Measurements from ENCODE around the gene OBI1.

The OBI1 gene

DNA sequence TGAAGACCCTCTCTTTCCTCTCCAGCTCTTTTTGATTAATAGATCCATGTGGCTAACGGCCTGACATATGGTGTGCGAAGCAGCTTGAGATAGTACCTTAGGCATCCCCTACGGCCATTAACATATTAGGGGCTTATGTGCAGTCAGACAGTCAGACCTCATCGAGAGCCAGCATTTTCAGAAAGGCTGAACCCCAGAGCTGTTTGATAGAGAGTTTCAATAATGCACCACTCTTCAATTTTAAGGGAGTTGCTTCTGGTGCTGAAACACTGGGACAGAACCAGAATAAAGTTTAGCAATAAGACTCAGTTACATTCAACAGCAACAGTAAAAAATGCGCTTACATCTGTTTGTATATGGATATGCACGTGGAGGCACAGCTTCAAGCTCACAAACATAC, 66.4 kb downstream of the OBI1 start:
- Histone ChIP-seq H3K4me3 (ENCODE audit: low read depth, low read length) (no peak overlapping the region), H3K36me3 (no peaks in the 10 kb centered on the region), H3K27ac (peak overlapping the region; percentile 65), H3K27me3 (ENCODE audit: insufficient read depth, low read depth, severe bottlenecking) (no peaks in the 10 kb centered on the region), H3K9me3 (ENCODE audit: severe bottlenecking) (no peaks in the 10 kb centered on the region)
- DNase-seq, result peak; percentile 46
- TF ChIP-seq CTCF (IDR thresholded peaks at IDR 0.05; ENCODE audit: low read depth, low read length), result no peak

DNA sequence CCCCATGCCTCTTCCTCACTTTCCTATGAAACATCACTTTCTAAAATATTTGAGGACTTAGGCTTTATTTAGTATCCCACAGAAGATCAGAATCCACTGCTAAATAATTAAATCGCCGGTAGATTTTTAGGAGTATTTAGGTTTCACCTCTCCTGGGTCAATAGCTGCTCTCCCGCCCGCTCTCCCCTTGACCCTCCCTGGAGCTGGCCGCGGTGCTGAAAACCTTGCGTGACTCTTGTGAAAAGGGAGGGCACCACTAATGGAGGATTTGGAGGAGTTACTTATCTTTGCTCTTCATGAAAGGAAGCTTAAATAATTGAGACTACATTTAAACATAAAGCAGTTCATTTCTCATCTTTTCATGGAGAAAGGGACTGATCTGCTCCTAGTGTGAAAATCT, 69.7 kb downstream of the OBI1 start:
- no peak for TF ChIP-seq CTCF (IDR thresholded peaks at IDR 0.05; ENCODE audit: low read depth, low read length)
- Histone ChIP-seq H3K9me3 (ENCODE audit: severe bottlenecking) (no peaks in the 10 kb centered on the region), H3K36me3 (no peaks in the 10 kb centered on the region), H3K27me3 (ENCODE audit: insufficient read depth, low read depth, severe bottlenecking) (no peaks in the 10 kb centered on the region), H3K27ac (no peak overlapping the region), H3K4me3 (ENCODE audit: low read depth, low read length) (no peak overlapping the region)
- DNase-seq, result no peak

DNA sequence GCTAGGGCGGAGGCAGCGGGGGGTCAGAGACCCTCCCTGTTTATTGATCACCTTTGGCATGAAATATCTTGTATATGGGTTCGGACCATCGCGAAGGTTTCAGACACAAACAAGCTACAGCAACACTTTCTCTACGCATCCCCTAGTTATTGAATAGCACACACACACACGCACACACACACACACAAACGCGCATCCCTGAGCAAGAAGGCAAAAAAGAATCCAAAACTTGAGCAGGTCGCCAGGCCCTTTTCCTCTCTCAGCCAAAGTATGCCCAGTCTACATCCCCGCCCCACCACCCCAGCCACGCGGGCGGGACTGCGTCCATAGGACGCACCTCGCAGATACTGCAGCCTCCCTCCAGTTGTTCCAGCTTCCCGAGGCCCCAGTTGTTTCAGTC, 71.6 kb downstream of the OBI1 start:
- no peak overlapping the region for H3K4me3 ChIP-seq (ENCODE audit: low read depth, low read length)
- no peak for DNase-seq
- no peak overlapping the region for H3K27ac ChIP-seq
- no peaks in the 10 kb centered on the region for H3K36me3 ChIP-seq
- H3K27me3 ChIP-seq (ENCODE audit: insufficient read depth, low read depth, severe bottlenecking), result no peaks in the 10 kb centered on the region
- no peaks in the 10 kb centered on the region for H3K9me3 ChIP-seq (ENCODE audit: severe bottlenecking)
- TF ChIP-seq CTCF (IDR thresholded peaks at IDR 0.05; ENCODE audit: low read depth, low read length), result no peak

- H3K36me3 ChIP-seq, result no peaks in the 10 kb centered on the region
- no peaks in the 10 kb centered on the region for H3K9me3 ChIP-seq (ENCODE audit: severe bottlenecking)
- DNase-seq, result no peak
- no peaks in the 10 kb centered on the region for H3K27me3 ChIP-seq (ENCODE audit: insufficient read depth, low read depth, severe bottlenecking)
- no peak overlapping the region for H3K27ac ChIP-seq
- 0 out of 2 replicates have a peak, but pooled peaks have one; percentile 18 for TF ChIP-seq CTCF (IDR thresholded peaks at IDR 0.05; ENCODE audit: low read depth, low read length)
- no peak overlapping the region for H3K4me3 ChIP-seq (ENCODE audit: low read depth, low read length)
Observed at GRCh38 chr13:78586706-78587105, 72.2 kb downstream of the OBI1 start.

GRCh38 chr13:78576261-78576660, 82.7 kb downstream of the OBI1 start:
- no peak overlapping the region for H3K27ac ChIP-seq
- DNase-seq, result no peak
- no peaks in the 10 kb centered on the region for H3K27me3 ChIP-seq (ENCODE audit: insufficient read depth, low read depth, severe bottlenecking)
- no peaks in the 10 kb centered on the region for H3K36me3 ChIP-seq
- H3K4me3 ChIP-seq (ENCODE audit: low read depth, low read length), result no peak overlapping the region
- no peak for TF ChIP-seq CTCF (IDR thresholded peaks at IDR 0.05; ENCODE audit: low read depth, low read length)
- no peaks in the 10 kb centered on the region for H3K9me3 ChIP-seq (ENCODE audit: severe bottlenecking)

DNA sequence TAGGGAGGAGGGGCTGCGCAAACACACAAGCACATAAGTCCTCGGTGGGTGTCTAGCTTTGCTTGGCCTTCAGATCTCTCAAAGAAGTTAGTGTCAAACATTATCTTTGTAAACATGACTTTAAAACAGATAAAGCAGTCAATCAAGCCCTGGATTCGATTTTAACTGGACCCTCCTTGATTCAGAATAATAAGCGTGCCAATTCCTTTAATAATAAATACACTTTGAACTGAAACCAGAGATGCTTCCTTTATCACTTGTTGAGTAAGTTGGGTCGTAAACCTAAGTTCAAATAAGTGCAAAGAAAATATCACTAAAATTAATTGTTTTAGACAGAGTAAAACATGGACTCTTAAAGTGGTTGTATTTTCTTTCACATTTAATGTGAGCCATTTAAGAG, 86.5 kb downstream of the OBI1 start:
- Histone ChIP-seq H3K27me3 (ENCODE audit: insufficient read depth, low read depth, severe bottlenecking) (no peaks in the 10 kb centered on the region), H3K9me3 (ENCODE audit: severe bottlenecking) (no peaks in the 10 kb centered on the region), H3K27ac (no peak overlapping the region), H3K36me3 (no peaks in the 10 kb centered on the region), H3K4me3 (ENCODE audit: low read depth, low read length) (no peak overlapping the region)
- DNase-seq, result no peak
- no peak for TF ChIP-seq CTCF (IDR thresholded peaks at IDR 0.05; ENCODE audit: low read depth, low read length)
